Spleen (tissue), 11 donors: Measurements from ENCODE around the gene NLRC4. TPM values are rescaled to one million over a fixed set of nuclear protein-coding genes. Genes with fewer than 3 reads are reported as not detected.

Source experiments
- DNase-seq: peaks from one replicate; pipeline ENCODE4 v3.0.0-alpha.2; 2020
- H3K27ac ChIP-seq, 8 donors: fragments of 200-600 bp; sonication (generic) in 7 of 8; 1 replicate in 4 of 8; 2 replicates in 4 of 8; pipeline versions ENCODE4 v1.5.0 to v1.8.0; 2016 to 2021; ENCODE audit warnings: inconsistent platforms in 4 of 8, mild to moderate bottlenecking in 4 of 8, moderate library complexity in 1 of 8
- H3K27me3 ChIP-seq, 7 donors: fragments of 200-600 bp; sonication (generic) in 6 of 7; replicated peaks in 1 of 7; 1 replicate in 4 of 7; 2 replicates in 3 of 7; pipeline versions ENCODE4 v1.5.0 to v1.8.0; 2016 to 2021; ENCODE audit warnings: inconsistent platforms in 3 of 7, mild to moderate bottlenecking in 1 of 7
- H3K36me3 ChIP-seq, 6 donors: fragments of 200-600 bp; sonication (generic) in 5 of 6; 1 replicate in 4 of 6; 2 replicates in 2 of 6; pipeline versions ENCODE4 v1.5.0 to v1.8.0; 2016 to 2021; ENCODE audit warnings: inconsistent platforms in 2 of 6
- H3K4me1 ChIP-seq, 6 donors: fragments of 200-600 bp; sonication (generic) in 5 of 6; 1 replicate in 3 of 6; 2 replicates in 3 of 6; pipeline versions ENCODE4 v1.5.0 to v1.8.0; 2016 to 2021; ENCODE audit warnings: inconsistent platforms in 3 of 6
- H3K4me3 ChIP-seq, 8 donors: fragments of 200-600 bp; sonication (generic) in 7 of 8; 1 replicate in 4 of 8; 2 replicates in 4 of 8; pipeline versions ENCODE4 v1.5.0 to v1.8.0; 2016 to 2021; ENCODE audit warnings: inconsistent platforms in 4 of 8, mild to moderate bottlenecking in 4 of 8, moderate library complexity in 2 of 8
- H3K9me3 ChIP-seq, 8 donors: fragments of 200-600 bp; sonication (generic) in 7 of 8; 1 replicate in 4 of 8; 2 replicates in 4 of 8; pipeline versions ENCODE4 v1.5.0 to v1.8.0; 2016 to 2021; ENCODE audit warnings: inconsistent platforms in 4 of 8
- POLR2A ChIP-seq, 3 donors: fragments of 450-650 bp; IDR thresholded peaks; one replicate each; pipeline ENCODE4 v1.5.1; 2017; ENCODE audit warnings: antibody characterized with exemption in 3 of 3, mild to moderate bottlenecking in 1 of 3
- POLR2AphosphoS5 ChIP-seq, 3 donors: sonication (generic); formaldehyde crosslinking; IDR thresholded peaks; one replicate each; pipeline ENCODE4 v1.5.1; 2017; ENCODE audit warnings: antibody characterized with exemption in 3 of 3
- WGBS, 5 donors: extraction: QIAGEN DNeasy Blood & Tissue Kit in 3 of 5; methylation state at CpG; one replicate each; pipeline versions ENCODE4 v1.1.5 to v1.1.7; 2013 to 2018; 5-methylcytosine and 5-hydroxymethylcytosine counted together
- intact Hi-C: fragments of 100-400 bp; cut with DNase I; formaldehyde crosslinking; loops from one replicate; pipeline ENCODE4 v1.15.0; 2023; ENCODE audit warnings: low total_unique reads
- polyA plus RNA-seq, 3 donors: library from polyadenylated mRNA; stranded (reverse); fragments of 200-250 nt; gene quantifications; one replicate each; pipeline ENCODE4 v1.2.1, GENCODE V29; 2013
- total RNA-seq, 7 donors: library from RNA; depleted of rRNA in 3 of 7; stranded (reverse); fragments of >200 nt in 3 of 7; fragmentation: NEBNext Ultra II Directional in 4 of 7; extraction: Animal tissue kit (Norgen Biotek cat#: 25700) in 4 of 7; gene quantifications; one replicate each; pipeline versions ENCODE4 v1.1.0 to v1.2.1, GENCODE V29; 2016 to 2021
- TF ChIP-seq, protein P1 (sequence below), 11 experiments: fragments of 200-600 bp in 7 of 11; fragments of 450-650 bp in 4 of 11; sonication (generic) in 4 of 11; IDR thresholded peaks in 8 of 11; conservative IDR thresholded peaks in 3 of 11; 1 replicate in 7 of 11; 2 replicates in 4 of 11; pipeline versions ENCODE4 v1.4.0 to v1.8.0; 2016 to 2021; ENCODE audit warnings: antibody characterized with exemption in 11 of 11, inconsistent platforms in 4 of 11, mild to moderate bottlenecking in 1 of 11
- donor health status: healthy with polysubstance abuse.
- donor health status: DM: no; HTN: no; CAD: no; lungs with moderate emphysema.
- donor health status: DM: no; HTN: no; CAD: no.
- donor health status: Bipolar disorder and iron deficiency.
- donor health status: healthy.
- donor health status: DM: no; HTN: no; CAD: no.
- donor health status: DM: yes; HTN: yes; CAD: no.

Gene NLRC4
- total and polyA plus RNA-seq, 10 donors: 4.2 to 42.7 (median 18.9) TPM

DNA sequence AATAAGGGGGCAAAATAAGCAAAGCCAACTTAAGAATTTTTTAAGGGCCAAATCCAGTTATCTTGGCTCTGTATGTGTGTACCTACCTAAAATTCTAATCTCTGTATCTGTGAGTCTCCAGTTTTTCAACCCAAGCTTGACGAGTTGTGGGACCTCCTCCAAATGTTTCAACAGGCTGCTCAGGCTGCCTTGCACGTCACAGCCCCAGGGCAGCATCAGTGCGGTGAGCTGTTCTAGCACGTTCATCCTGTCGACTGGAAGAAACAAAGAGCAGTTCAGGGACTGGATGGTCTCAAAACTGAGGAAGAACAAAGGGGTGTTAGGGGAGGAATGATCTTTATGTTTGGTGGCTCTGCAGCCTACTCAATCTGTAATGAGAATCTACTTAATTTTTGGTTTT lies 29.4 kb downstream of the NLRC4 start:
- TF ChIP-seq POLR2AphosphoS5 (IDR thresholded peaks at IDR 0.05): no peak
- TF ChIP-seq, protein P1, sequence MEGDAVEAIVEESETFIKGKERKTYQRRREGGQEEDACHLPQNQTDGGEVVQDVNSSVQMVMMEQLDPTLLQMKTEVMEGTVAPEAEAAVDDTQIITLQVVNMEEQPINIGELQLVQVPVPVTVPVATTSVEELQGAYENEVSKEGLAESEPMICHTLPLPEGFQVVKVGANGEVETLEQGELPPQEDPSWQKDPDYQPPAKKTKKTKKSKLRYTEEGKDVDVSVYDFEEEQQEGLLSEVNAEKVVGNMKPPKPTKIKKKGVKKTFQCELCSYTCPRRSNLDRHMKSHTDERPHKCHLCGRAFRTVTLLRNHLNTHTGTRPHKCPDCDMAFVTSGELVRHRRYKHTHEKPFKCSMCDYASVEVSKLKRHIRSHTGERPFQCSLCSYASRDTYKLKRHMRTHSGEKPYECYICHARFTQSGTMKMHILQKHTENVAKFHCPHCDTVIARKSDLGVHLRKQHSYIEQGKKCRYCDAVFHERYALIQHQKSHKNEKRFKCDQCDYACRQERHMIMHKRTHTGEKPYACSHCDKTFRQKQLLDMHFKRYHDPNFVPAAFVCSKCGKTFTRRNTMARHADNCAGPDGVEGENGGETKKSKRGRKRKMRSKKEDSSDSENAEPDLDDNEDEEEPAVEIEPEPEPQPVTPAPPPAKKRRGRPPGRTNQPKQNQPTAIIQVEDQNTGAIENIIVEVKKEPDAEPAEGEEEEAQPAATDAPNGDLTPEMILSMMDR (IDR thresholded peaks at IDR 0.05 in 8 of 11, conservative IDR thresholded peaks at IDR 0.05 in 3 of 11): no peak
- no peak for TF ChIP-seq POLR2A (IDR thresholded peaks at IDR 0.05)
- peaks cover 0 to 100% (median 19%) of the 10 kb centered on the region in 6 donors for H3K36me3 ChIP-seq
- DNase-seq: no peak
- intact Hi-C loops: no loop called here
- no peaks in the 10 kb centered on the region for H3K4me1 ChIP-seq
- H3K27me3 ChIP-seq: no peaks in the 10 kb centered on the region
- no peak overlapping the region for H3K4me3 ChIP-seq
- no peaks in the 10 kb centered on the region for H3K9me3 ChIP-seq
- no peak overlapping the region for H3K27ac ChIP-seq
- WGBS, 5 donors: 84 to 97% (median 93%) methylated on average over 5 of the region's 5 CpGs

DNA sequence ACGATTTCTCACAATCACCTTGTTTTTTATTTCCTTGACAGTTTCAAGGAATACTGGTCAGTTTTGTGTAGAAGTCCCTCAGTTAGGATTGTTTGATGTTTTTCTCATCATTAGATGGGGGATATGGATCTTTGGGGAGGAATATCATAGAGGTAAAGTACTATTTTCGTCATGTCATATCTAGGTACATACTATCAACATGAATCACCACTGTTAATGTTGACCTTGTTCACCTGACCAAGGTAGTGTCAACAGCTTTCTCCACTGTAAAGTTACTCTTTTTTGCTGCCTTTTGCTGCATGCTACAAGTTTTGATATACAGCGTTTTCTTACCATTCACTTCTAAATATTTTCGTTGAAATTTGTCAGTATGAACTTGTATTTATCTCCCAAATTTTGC lies 32.7 kb downstream of the NLRC4 start:
- intact Hi-C loops: no loop called here
- Histone ChIP-seq H3K4me1 (no peaks in the 10 kb centered on the region), H3K27ac (no peak overlapping the region), H3K36me3 (peaks cover 0 to 100% (median 12%) of the 10 kb centered on the region in 6 donors), H3K4me3 (no peak overlapping the region), H3K27me3 (no peaks in the 10 kb centered on the region), H3K9me3 (no peaks in the 10 kb centered on the region)
- 94 to 98% (median 95%) methylated on average over 4 of the region's 4 CpGs for WGBS, 5 donors
- no peak for DNase-seq
- no peak for TF ChIP-seq POLR2A (IDR thresholded peaks at IDR 0.05)
- TF ChIP-seq, protein P1 (IDR thresholded peaks at IDR 0.05 in 8 of 11, conservative IDR thresholded peaks at IDR 0.05 in 3 of 11): no peak
- no peak for TF ChIP-seq POLR2AphosphoS5 (IDR thresholded peaks at IDR 0.05)

DNA sequence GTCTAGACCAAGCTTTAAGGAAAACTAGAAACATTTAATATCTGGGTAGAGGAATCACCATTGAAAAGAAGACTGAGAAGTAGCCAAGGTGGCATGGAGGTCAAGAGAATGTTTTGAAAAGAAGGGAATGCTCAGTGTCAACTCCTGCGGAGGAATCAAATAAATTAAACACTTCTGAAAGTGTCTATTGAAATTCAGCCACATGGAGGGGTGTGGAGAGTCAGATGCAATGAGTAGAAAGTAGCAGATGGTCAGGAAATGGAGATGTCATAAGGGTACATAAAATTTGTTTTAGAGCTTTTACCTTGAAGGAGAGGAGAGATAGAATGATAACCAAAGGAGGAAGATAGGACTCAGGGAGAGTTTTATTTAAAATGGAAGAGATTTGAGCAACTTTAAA lies 35.1 kb downstream of the NLRC4 start:
- intact Hi-C loops: no loop called here
- TF ChIP-seq POLR2AphosphoS5 (IDR thresholded peaks at IDR 0.05): no peak
- TF ChIP-seq, protein P1 (IDR thresholded peaks at IDR 0.05 in 8 of 11, conservative IDR thresholded peaks at IDR 0.05 in 3 of 11): no peak
- TF ChIP-seq POLR2A (IDR thresholded peaks at IDR 0.05): no peak
- H3K9me3 ChIP-seq: no peaks in the 10 kb centered on the region
- no peak for DNase-seq
- H3K27ac ChIP-seq: no peak overlapping the region
- no peaks in the 10 kb centered on the region for H3K27me3 ChIP-seq
- H3K4me1 ChIP-seq: no peaks in the 10 kb centered on the region
- H3K4me3 ChIP-seq: no peak overlapping the region
- WGBS, 5 donors: 60 to 86% (median 63%) methylated on average over 1 of the region's 1 CpG
- peaks cover 0 to 100% (median 14%) of the 10 kb centered on the region in 6 donors for H3K36me3 ChIP-seq

DNA sequence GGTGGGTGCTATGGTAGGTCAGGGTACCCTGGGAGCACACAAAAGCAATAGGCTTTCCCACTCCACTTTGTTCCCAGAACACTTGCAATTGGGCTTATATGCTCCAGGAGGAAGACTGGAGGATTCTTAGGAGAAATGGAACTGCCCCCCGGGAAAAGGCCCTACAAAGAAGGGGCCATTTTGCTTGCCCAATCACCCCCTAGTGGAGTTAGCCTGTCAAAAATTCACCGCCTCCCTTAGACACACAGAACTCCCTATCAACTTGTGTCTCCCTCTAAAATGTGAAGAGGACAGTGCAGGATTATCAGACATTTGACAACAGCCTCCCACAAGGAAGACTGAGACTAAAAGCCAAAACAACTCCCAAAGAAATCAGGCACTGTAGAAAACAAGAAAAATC lies 36.5 kb downstream of the NLRC4 start:
- Histone ChIP-seq H3K27me3 (no peaks in the 10 kb centered on the region), H3K4me1 (no peaks in the 10 kb centered on the region), H3K27ac (no peak overlapping the region), H3K9me3 (no peaks in the 10 kb centered on the region), H3K4me3 (no peak overlapping the region), H3K36me3 (peaks cover 0 to 100% (median 21%) of the 10 kb centered on the region in 6 donors)
- TF ChIP-seq POLR2AphosphoS5 (IDR thresholded peaks at IDR 0.05) (no peak), POLR2A (IDR thresholded peaks at IDR 0.05) (no peak)
- TF ChIP-seq, protein P1 (IDR thresholded peaks at IDR 0.05 in 8 of 11, conservative IDR thresholded peaks at IDR 0.05 in 3 of 11): no peak
- WGBS, 5 donors: 72 to 86% (median 84%) methylated on average over 2 of the region's 2 CpGs
- intact Hi-C loops: no loop called here
- no peak for DNase-seq
